Measurements from ENCODE around the gene DPPA2. TPM values are rescaled to one million over a fixed set of nuclear protein-coding genes. Genes with fewer than 3 reads are reported as not detected.
A peak's percentile ranks its signal among the peaks of the same experiment; 100 is the strongest.

The DPPA2 gene
- total RNA-seq, 1 donor from 2014 or later: 1.1 TPM

DNA sequence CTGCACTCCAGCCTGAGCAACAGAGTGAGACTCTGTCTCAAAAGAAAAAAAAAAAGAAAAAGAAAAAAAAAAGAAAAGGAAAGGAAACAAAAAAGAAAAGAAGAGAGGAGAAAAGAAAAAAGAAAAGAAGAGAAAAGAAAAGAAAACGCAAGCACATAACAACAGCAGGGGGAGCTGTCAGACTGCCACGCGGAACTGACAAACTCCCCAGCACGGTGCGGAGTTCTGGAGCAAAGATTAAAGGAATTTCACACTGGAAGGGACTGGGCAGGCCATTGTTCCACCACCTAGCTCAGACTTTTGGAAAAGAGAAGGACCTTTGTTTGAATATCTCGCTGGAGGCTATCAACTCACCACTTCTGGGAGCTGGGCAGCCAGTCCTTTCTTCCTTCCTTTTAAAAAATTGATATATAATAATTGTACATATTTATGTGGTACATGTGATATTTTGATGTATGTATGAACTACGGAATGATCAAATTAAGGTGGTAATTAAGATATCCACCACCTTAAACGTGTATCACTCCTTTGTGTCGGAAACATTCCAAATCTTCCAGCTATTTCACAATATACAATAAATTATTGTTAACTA is 40.5 kb downstream of the DPPA2 start:
- peak; percentile 58 for DNase-seq (ENCODE audit: low read depth, low spot score)
- peaks cover 11% of the 10 kb centered on the region for H3K4me1 Mint-ChIP-seq
- no peaks in the 10 kb centered on the region for H3K36me3 Mint-ChIP-seq (ENCODE audit: low read depth)
- H3K4me3 Mint-ChIP-seq: no peak overlapping the region
- peaks cover under 1% of the 10 kb centered on the region for H3K9me3 Mint-ChIP-seq
- no peaks in the 10 kb centered on the region for H3K27me3 Mint-ChIP-seq (ENCODE audit: low read depth)
- TF ChIP-seq, protein P1, sequence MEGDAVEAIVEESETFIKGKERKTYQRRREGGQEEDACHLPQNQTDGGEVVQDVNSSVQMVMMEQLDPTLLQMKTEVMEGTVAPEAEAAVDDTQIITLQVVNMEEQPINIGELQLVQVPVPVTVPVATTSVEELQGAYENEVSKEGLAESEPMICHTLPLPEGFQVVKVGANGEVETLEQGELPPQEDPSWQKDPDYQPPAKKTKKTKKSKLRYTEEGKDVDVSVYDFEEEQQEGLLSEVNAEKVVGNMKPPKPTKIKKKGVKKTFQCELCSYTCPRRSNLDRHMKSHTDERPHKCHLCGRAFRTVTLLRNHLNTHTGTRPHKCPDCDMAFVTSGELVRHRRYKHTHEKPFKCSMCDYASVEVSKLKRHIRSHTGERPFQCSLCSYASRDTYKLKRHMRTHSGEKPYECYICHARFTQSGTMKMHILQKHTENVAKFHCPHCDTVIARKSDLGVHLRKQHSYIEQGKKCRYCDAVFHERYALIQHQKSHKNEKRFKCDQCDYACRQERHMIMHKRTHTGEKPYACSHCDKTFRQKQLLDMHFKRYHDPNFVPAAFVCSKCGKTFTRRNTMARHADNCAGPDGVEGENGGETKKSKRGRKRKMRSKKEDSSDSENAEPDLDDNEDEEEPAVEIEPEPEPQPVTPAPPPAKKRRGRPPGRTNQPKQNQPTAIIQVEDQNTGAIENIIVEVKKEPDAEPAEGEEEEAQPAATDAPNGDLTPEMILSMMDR (conservative IDR thresholded peaks at IDR 0.05): peak; percentile 82
- H3K27ac Mint-ChIP-seq (ENCODE audit: unreplicated experiment): no peak overlapping the region

DNA sequence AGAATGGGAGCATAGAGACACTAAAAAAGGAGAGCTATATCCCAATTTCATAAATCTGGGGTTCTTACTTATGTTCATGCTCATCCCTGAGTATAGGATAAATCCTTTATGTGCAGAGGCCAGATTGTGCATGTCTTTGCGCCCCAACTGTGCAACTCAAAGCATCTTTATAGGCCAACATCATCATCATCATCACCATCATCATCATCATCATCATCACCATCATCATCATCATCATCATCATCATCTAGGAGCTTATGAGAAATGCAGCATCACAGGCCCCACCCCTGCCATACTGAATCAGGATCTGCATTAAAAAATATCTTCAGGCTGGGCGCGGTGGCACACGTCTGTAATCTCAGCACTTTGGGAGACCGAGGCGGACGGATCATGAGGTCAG is 45.5 kb downstream of the DPPA2 start:
- DNase-seq (ENCODE audit: low read depth, low spot score): no peak
- Mint-ChIP-seq H3K9me3 (peaks cover 3% of the 10 kb centered on the region), H3K4me1 (no peaks in the 10 kb centered on the region), H3K36me3 (ENCODE audit: low read depth) (no peaks in the 10 kb centered on the region), H3K4me3 (no peak overlapping the region), H3K27me3 (ENCODE audit: low read depth) (no peaks in the 10 kb centered on the region), H3K27ac (ENCODE audit: unreplicated experiment) (no peak overlapping the region)
- TF ChIP-seq, protein P1 (conservative IDR thresholded peaks at IDR 0.05): no peak

DNA sequence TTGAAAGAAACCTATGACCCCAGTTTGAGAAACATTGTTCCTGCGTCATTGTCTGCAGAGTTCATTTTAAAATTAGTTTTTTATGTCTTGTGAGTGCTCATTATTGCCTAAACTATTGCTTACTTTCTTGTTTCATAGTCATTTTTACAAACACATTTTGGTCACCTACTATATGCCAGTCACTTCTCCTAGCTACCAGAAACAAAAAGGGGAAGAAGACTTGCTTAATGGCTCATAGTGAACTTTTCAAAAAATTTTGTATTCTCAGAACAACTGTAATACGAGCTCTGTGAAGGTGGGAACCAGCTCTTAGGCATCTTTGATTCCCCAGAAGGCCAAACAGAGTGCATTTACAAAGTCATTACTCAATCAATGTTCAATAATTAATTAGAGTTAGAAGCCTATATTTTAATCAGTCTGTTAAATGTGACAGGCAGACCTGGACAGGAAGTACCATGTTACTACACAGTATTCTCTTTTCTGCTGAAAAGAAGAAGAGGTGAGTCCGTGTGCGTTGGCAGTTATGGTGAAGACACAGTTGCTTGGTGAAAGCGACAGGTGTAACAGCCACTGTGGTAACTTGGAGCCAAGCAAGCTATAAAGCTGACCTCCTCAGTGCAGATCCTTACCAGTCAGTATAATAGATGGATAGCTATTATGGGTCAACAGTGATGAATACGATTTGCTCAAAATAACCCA is 46.6 kb downstream of the DPPA2 start:
- no peak overlapping the region for H3K4me3 Mint-ChIP-seq
- H3K4me1 Mint-ChIP-seq: no peaks in the 10 kb centered on the region
- H3K36me3 Mint-ChIP-seq (ENCODE audit: low read depth): no peaks in the 10 kb centered on the region
- H3K9me3 Mint-ChIP-seq: peaks cover 3% of the 10 kb centered on the region
- no peak for DNase-seq (ENCODE audit: low read depth, low spot score)
- no peaks in the 10 kb centered on the region for H3K27me3 Mint-ChIP-seq (ENCODE audit: low read depth)
- no peak overlapping the region for H3K27ac Mint-ChIP-seq (ENCODE audit: unreplicated experiment)
- TF ChIP-seq, protein P1 (conservative IDR thresholded peaks at IDR 0.05): no peak

DNA sequence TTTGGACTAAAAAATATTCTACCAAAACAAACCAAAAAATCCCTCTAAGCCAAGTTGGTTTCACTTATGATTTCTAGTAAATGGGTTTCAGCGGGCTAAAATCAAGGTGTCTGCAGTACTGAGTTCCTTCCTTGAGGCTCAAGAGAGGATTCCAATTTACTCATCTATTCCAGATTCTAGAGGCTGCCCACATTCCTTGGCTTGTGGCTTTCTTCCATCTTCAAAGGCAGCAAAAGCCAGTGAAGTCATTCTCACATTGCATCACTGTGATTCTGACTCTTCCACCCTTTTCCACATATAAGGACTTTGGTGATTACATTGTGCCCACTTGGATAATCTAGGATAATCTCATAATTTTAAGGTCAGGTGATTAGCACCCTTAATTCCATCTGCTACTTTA is 48.1 kb downstream of the DPPA2 start:
- Mint-ChIP-seq H3K36me3 (ENCODE audit: low read depth) (no peaks in the 10 kb centered on the region), H3K27ac (ENCODE audit: unreplicated experiment) (no peak overlapping the region), H3K4me3 (no peak overlapping the region)

DNA sequence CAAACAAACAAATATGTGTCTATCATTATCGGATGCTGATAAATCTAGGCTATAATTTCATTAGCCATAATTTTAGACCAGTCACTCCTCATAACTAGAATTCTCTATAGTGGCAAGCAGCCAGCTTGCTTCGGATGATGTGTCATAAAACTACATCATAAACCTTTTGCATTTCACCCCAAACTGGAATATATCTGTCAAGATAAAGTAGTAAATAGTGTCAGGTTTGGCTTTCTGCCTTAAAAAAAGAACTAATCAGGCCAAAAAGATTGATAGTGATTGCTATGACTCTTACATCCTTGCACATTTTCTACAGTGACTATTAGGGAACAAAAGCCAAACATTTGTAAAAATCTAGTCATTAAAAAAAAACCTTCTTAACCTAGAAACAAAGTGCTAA is 51.0 kb downstream of the DPPA2 start:
- H3K4me1 Mint-ChIP-seq: no peaks in the 10 kb centered on the region
- no peaks in the 10 kb centered on the region for H3K36me3 Mint-ChIP-seq (ENCODE audit: low read depth)
- no peaks in the 10 kb centered on the region for H3K27me3 Mint-ChIP-seq (ENCODE audit: low read depth)
- no peak overlapping the region for H3K4me3 Mint-ChIP-seq
- no peak overlapping the region for H3K27ac Mint-ChIP-seq (ENCODE audit: unreplicated experiment)
- TF ChIP-seq, protein P1 (conservative IDR thresholded peaks at IDR 0.05): no peak
- peaks cover 3% of the 10 kb centered on the region for H3K9me3 Mint-ChIP-seq
- DNase-seq (ENCODE audit: low read depth, low spot score): no peak

More for the DNA sequence above, 48.1 kb downstream of the DPPA2 start:
- Mint-ChIP-seq H3K27me3 (ENCODE audit: low read depth) (no peaks in the 10 kb centered on the region), H3K4me1 (no peaks in the 10 kb centered on the region), H3K9me3 (peaks cover 3% of the 10 kb centered on the region)
- DNase-seq (ENCODE audit: low read depth, low spot score): no peak
- TF ChIP-seq, protein P1 (conservative IDR thresholded peaks at IDR 0.05): no peak

Data from neural crest cell (in vitro differentiated cells).